C4-2B (cell line): ENCODE results near the gene CFAP20DC.
"Not testable (repeated sequence)": the region's sequence is repeated elsewhere in the genome, so short reads cannot be mapped to it uniquely, and the experiment has no call there.

Experiments
- H3K27ac ChIP-seq: fragments of 450-650 bp; 2 replicates; pipeline ENCODE4 v1.5.1; 2017
- CTCF ChIP-seq: fragments of 450-650 bp; conservative IDR thresholded peaks from 2 replicates; pipeline ENCODE4 v1.5.1; 2017; ENCODE audit warnings: mild to moderate bottlenecking
- ZFX ChIP-seq: fragments of 450-650 bp; IDR thresholded peaks from 2 replicates; pipeline ENCODE4 v1.6.1; 2017

Gene CFAP20DC

GRCh38 chr3:59049671-59050331 lies at the start of gene CFAP20DC:
TSS of gene CFAP20DC (minus strand) at chr3:59050025. CDS start at chr3:59049631, 394 bp downstream.
- peak within 1 kb of the TSS; percentile 65 for H3K27ac ChIP-seq

DNA sequence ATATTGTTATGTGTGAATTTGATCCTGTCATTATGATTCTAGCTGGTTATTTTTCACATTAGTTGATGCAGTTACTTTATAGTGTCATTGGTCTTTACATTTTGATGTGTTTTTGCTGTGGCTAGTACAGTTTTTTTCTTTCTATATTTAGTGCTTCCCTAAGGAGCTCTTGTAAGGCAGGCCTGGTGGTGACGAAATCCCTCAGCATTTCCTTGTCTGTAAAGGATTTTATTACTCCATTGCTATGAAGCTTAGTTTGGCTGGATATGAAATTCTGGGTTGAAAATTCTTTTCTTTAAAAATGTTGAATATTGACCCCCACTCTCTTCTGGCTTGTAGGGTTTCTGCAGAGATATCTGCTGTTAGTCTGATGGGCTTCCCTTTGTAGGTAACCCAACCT lies 48.7 kb upstream of the CFAP20DC start:
- not testable (repeated sequence) for H3K27ac ChIP-seq

More at GRCh38 chr3:59049671-59050331, at the start of gene CFAP20DC:
- TF ChIP-seq CTCF (no peak), ZFX (no peak)

DNA sequence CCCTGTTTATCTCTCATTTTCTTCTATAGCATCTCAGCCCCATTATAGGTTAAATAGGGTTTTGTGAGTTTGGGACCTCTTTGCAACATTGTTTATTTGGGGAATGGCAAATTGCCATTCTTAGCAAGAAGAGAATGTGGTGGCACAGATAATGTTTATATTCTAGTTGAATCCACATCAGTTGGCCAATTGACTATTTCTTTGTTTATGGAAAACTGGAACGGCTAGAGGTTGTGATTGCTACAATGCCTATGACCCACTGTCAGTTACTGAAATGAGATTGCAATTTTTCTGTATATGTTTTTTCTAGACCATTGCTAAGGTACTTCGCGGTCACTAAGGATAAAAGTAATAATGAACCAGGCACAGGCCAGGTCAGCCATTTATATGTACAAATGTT lies 44.6 kb upstream of the CFAP20DC start:
- no peak overlapping the region for H3K27ac ChIP-seq
- TF ChIP-seq ZFX, result no peak
- no peak for TF ChIP-seq CTCF

DNA sequence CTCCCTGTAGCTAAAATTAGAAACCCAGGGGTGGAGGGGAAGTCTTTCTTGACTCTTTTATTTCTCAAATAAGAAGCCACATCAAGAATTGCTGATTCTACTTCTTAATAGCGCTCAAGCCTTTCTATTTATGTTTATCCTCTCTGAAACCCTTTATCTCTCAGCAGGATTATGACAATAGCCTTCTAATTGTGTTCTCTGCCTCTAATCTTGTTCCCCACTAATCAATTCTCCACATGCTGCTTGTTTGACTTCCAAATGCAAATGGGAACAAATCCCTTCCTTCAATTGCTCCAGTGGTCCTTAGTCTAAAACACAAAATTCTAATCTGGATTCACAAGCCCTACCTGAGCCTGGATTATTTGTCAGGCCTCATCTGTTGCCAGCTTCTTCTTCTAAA lies 43.7 kb upstream of the CFAP20DC start:
- TF ChIP-seq ZFX, result no peak
- no peak for TF ChIP-seq CTCF
- H3K27ac ChIP-seq, result no peak overlapping the region

DNA sequence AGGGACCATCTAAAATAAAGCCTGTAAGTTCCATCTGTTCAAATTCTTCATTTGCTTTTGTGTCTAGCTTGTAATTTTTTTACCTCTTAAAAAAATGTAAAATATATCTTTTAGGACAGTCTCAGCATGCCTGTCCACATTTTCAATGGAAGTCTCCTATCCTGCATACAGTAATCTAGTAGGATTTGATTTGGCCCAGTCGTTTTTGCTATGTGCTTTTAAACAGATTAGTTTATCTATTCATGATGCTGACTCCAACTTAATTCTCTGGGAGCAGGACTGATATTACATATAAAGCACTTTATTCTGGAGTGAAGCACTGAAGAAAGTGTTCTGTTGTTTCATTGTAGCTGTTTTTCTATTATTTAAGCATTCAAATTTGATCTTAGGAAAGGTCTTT lies 38.9 kb upstream of the CFAP20DC start:
- TF ChIP-seq ZFX, result no peak
- TF ChIP-seq CTCF, result no peak
- H3K27ac ChIP-seq, result no peak overlapping the region

DNA sequence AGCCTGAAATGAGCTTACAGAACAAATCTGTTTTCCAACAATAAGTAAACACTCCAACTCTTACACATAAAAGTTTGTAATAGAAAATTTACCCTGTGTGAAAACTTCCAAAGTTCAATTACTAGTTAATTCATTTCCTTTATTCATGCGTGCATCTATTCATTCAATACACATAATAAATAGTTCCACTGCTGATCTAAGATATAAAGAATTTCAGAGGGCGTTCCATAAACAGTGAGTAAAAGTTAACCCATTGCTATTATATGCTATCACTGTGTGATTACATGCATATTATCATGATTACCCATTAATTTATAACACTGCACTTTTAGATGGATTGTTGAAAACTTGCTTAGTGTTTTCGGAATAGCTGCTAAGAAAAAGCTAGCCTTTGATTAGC lies 36.2 kb upstream of the CFAP20DC start:
- no peak overlapping the region for H3K27ac ChIP-seq
- TF ChIP-seq ZFX, result no peak
- TF ChIP-seq CTCF, result no peak

GRCh38 chr3:59084583-59084982 lies 34.8 kb upstream of the CFAP20DC start:
- TF ChIP-seq CTCF, result no peak
- TF ChIP-seq ZFX, result no peak
- H3K27ac ChIP-seq, result no peak overlapping the region

GRCh38 chr3:59082106-59082505 lies 32.3 kb upstream of the CFAP20DC start:
- TF ChIP-seq CTCF (no peak), ZFX (no peak)
- H3K27ac ChIP-seq, result no peak overlapping the region
